ENCODE measurements around the gene BTN2A1. TPM values are rescaled to one million over a fixed set of nuclear protein-coding genes. Genes with fewer than 3 reads are reported as not detected.
"Not testable (repeated sequence)": the region's sequence is repeated elsewhere in the genome, so short reads cannot be mapped to it uniquely, and the experiment has no call there.

BTN2A1 gene
- total RNA-seq, 2 donors from 2014 or later = 6.2 to 16.5 TPM

DNA sequence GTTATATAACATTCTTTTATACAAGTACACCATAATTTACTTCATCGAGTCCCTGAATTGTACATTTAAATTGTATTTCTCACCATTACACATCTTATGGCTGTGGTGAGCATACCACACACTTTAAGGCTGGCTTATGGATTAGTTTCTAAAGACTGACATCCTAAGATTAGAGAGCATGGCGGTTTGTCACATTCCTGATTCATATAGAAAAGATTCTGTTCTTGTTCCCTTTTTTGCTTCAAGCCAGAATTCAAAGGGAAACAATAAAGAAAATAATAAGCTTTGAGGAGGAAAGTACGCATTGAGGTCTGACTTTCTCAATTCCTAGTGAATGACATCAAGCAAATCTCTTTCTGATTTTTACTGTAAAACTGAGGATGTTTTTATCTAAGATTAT is 44.9 kb downstream of the BTN2A1 start:
- TF ChIP-seq, protein P1, sequence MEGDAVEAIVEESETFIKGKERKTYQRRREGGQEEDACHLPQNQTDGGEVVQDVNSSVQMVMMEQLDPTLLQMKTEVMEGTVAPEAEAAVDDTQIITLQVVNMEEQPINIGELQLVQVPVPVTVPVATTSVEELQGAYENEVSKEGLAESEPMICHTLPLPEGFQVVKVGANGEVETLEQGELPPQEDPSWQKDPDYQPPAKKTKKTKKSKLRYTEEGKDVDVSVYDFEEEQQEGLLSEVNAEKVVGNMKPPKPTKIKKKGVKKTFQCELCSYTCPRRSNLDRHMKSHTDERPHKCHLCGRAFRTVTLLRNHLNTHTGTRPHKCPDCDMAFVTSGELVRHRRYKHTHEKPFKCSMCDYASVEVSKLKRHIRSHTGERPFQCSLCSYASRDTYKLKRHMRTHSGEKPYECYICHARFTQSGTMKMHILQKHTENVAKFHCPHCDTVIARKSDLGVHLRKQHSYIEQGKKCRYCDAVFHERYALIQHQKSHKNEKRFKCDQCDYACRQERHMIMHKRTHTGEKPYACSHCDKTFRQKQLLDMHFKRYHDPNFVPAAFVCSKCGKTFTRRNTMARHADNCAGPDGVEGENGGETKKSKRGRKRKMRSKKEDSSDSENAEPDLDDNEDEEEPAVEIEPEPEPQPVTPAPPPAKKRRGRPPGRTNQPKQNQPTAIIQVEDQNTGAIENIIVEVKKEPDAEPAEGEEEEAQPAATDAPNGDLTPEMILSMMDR (IDR thresholded peaks at IDR 0.05) = no peak
- TF ChIP-seq POLR2A (IDR thresholded peaks at IDR 0.05) = no peak
- DNase-seq (no peak), ATAC-seq (no peak)
- Histone ChIP-seq H3K4me1 (peaks cover 8% of the 10 kb centered on the region), H3K27me3 (peaks cover 6 to 23% of the 10 kb centered on the region in 2 donors), H3K9me3 (no peaks in the 10 kb centered on the region), H3K27ac (no peak overlapping the region), H3K4me3 (no peak overlapping the region), H3K36me3 (replicated peaks in 1 of 2; ENCODE audit: insufficient read depth in 1 of 2, low read depth in 2 of 2) (no peaks in the 10 kb centered on the region)
- WGBS, 2 donors = 85 to 86% methylated on average over 3 of the region's 3 CpGs
- intact Hi-C loops (cut with DNase I) = no loop called here

DNA sequence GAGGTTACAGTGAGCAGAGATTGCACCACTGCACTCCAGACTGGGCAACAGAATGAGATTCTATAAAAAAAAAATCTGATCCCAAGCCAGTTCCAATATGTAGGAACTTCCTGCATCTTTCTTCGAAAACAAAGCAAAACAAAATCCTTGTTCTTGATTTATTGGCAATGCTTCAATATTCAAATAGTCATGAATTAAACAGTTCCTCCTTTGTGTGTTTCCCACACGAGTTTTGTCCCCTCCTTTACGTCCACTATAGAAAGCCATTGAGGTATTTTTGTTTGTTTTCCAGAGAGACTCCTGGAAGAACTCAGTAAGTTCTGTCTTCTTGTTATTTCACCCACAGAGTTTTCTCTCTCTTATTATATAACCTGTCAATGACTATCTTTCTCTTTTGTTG is 49.9 kb downstream of the BTN2A1 start:
- no peak for TF ChIP-seq POLR2A (IDR thresholded peaks at IDR 0.05)
- TF ChIP-seq, protein P1 (IDR thresholded peaks at IDR 0.05) = no peak
- ATAC-seq (no peak), DNase-seq (no peak)
- H3K4me1 ChIP-seq = no peaks in the 10 kb centered on the region
- H3K9me3 ChIP-seq = no peaks in the 10 kb centered on the region
- H3K27me3 ChIP-seq = peaks cover 0 to 6% of the 10 kb centered on the region in 2 donors
- no peak overlapping the region for H3K27ac ChIP-seq
- no peak overlapping the region for H3K4me3 ChIP-seq
- intact Hi-C loops (cut with DNase I) = no loop called here
- H3K36me3 ChIP-seq (replicated peaks in 1 of 2; ENCODE audit: insufficient read depth in 1 of 2, low read depth in 2 of 2) = no peaks in the 10 kb centered on the region
- 46 to 47% methylated on average over 3 of the region's 3 CpGs for WGBS, 2 donors

DNA sequence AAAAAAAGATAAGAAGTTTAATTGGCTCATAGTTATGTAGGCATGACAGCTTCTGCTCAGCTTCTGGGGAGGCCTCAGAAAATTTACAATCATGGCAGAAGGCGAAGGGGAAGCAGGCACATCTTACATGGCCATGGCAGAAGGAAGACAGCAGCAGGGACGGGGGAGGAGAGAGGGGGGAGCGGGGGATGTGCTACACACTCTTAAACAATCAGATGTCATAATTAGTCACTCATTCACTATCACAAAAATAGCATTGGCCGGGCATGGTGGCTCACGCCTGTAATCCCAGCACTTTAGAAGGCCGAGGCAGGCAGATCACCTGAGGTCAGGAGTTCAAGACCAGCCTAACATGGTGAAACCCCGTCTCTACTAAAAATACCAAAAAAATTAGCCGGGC is 53.3 kb downstream of the BTN2A1 start:
- H3K27me3 ChIP-seq; ATAC-seq; H3K9me3 ChIP-seq; H3K36me3 ChIP-seq (replicated peaks in 1 of 2; ENCODE audit: insufficient read depth in 1 of 2, low read depth in 2 of 2); H3K4me1 ChIP-seq; H3K4me3 ChIP-seq; intact Hi-C loops (cut with DNase I); DNase-seq; H3K27ac ChIP-seq: not testable (repeated sequence)
- 69 to 74% methylated on average over 8 of the region's 8 CpGs for WGBS, 2 donors

DNA sequence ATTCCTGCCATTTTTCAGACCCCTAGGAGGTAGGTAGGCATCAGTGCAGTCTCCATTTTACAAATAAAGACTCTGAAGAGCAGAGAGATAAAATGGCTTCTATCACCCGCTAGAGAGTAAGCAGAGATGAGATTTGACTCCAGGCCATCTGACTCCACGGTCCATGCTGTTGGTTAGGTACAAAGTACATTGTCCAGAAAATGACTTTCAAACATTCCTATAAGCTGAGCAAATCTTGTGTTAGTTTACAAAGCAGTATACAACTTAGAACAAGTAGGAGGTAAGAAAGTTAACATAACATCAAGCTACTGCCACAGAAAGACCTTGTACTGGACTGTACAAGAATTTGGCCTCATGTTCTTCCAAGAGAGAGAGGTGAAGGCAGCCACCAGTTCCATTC is 57.2 kb downstream of the BTN2A1 start:
- TF ChIP-seq, protein P1 (IDR thresholded peaks at IDR 0.05) = no peak
- TF ChIP-seq POLR2A (IDR thresholded peaks at IDR 0.05) = no peak
- H3K36me3 ChIP-seq (replicated peaks in 1 of 2; ENCODE audit: insufficient read depth in 1 of 2, low read depth in 2 of 2) = no peaks in the 10 kb centered on the region
- intact Hi-C loops (cut with DNase I) = no loop called here
- no peak overlapping the region for H3K4me3 ChIP-seq
- H3K27ac ChIP-seq = no peak overlapping the region
- 59 to 60% methylated on average over 2 of the region's 2 CpGs for WGBS, 2 donors
- no peak for DNase-seq
- ATAC-seq = no peak
- peaks cover under 1% of the 10 kb centered on the region for H3K4me1 ChIP-seq
- no peaks in the 10 kb centered on the region for H3K27me3 ChIP-seq
- no peaks in the 10 kb centered on the region for H3K9me3 ChIP-seq

DNA sequence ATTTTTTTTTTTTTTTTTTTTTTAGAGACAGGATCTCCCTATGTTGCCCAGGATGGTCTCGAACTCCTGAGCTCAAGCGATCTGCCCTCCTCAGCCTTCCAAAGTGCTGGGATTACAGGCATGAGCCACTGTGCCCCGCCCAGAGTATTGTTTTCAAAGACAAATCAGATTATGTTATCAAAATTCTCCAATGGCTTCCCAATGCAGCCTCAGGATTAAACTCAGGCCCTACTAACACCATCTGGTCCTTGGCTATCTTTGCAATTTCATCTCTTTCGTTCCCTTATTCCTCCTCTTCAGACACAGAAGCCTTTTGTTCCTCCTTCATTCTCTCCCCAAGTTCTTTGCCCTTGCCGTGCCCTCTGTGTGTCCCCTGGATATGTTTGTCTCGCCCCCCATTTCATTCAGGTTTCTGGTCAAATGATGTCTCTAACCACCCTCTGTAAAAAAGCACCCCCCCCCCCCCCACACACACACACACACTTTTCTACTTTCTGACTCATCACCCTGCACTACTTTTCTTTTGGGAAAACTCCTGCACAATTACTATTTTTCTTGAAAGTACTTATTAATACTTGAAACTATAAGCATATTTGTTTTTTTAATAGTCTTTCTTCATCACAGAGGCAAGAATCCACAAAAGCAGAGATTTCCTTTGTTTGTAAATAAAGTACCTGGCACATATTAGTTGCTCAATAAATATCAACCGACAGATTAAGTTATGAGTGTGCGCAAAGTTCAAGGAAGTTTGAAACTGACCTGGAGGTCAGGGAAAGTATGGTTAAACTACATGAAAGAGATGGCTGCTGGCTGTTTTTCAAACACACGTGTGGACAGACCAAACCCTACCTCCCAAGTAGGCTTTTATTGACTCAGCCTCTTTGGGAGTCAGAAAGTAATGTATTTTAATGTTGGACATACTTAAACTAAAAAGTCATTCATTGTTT is 59.0 kb downstream of the BTN2A1 start:
- TF ChIP-seq, protein P1 (IDR thresholded peaks at IDR 0.05) = no peak
- no peak for TF ChIP-seq POLR2A (IDR thresholded peaks at IDR 0.05)
- 68 to 73% methylated on average over 9 of the region's 9 CpGs for WGBS, 2 donors
- H3K27ac ChIP-seq = no peak overlapping the region
- intact Hi-C loops (cut with DNase I) = no loop called here
- no peak for ATAC-seq
- no peaks in the 10 kb centered on the region for H3K36me3 ChIP-seq (replicated peaks in 1 of 2; ENCODE audit: insufficient read depth in 1 of 2, low read depth in 2 of 2)
- peaks cover 9% of the 10 kb centered on the region for H3K4me1 ChIP-seq
- H3K9me3 ChIP-seq = no peaks in the 10 kb centered on the region
- H3K27me3 ChIP-seq = no peaks in the 10 kb centered on the region
- H3K4me3 ChIP-seq = no peak overlapping the region
- DNase-seq = no peak

Small RNA genes within 50 kb of the gene (small RNA-seq; reads per million reads assigned to genes)
- gene RNU6-502P = not detected

Other genes starting within 250 kb of the BTN2A1 start
- gene BTN3A2, start 92.8 kb upstream of the BTN2A1 start, total RNA-seq = 1 to 10 TPM; 5.9 to 8.6 TPM
- gene BTN2A2, start 74.8 kb upstream of the BTN2A1 start, total RNA-seq = 1 to 10 TPM; 3.1 to 5.3 TPM
- gene BTN3A1, start 55.7 kb upstream of the BTN2A1 start, total RNA-seq = 10 to 100 TPM in 1 of 2 donors, 1 to 10 TPM in 1; 9.2 to 11.4 TPM
- 10 to 100 TPM in 1 of 2 donors, 1 to 10 TPM in 1; 4.0 to 15.8 TPM for gene BTN3A3, start 17.5 kb upstream of the BTN2A1 start, total RNA-seq
- not detected for gene BTN1A1, start 42.3 kb downstream of the BTN2A1 start, total RNA-seq
- gene HMGN4, start 80.4 kb downstream of the BTN2A1 start, total RNA-seq = 10 to 100 TPM; 24.4 to 37.1 TPM
- 1 to 10 TPM; 3.0 to 8.8 TPM for gene ABT1, start 139.0 kb downstream of the BTN2A1 start, total RNA-seq
- 1 to 10 TPM; 6.6 to 9.3 TPM for gene ZNF322, start 201.8 kb downstream of the BTN2A1 start, total RNA-seq

Measured in body of pancreas (tissue), 4 donors.